ENCODE data around the gene TSC22D3.

DNA sequence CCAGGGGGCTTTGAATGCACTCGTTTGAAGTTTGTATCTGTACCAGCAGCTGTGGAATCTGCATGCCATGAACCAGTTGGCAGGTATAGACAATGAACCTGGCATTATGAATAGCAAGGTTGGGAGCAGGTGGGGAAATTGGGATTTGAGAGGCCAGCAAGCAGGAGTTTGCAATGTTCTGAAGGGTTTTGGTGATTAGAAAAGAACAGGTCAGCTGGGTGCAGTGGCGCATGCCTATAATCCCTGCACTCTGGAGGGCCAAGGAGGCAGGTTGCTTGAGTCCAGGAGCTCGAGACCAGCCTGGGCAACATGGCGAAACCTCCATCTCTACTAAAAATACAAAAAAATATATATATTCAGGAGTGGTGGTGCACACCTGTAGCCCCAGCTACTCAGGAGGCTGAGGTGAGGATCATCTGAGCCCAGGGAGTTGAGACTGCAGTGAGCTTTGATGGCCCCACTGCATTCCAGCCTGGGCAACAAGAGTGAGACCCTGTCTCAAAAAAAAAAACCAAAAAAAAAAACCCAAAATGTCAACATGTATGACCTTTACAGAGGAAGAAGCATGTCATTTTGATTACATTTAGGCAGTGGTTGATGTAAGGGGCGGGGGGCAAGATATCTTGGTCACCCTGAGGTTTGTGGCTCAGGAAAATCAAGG lies 63.9 kb downstream of the TSC22D3 start:
- TF ChIP-seq, protein P1, sequence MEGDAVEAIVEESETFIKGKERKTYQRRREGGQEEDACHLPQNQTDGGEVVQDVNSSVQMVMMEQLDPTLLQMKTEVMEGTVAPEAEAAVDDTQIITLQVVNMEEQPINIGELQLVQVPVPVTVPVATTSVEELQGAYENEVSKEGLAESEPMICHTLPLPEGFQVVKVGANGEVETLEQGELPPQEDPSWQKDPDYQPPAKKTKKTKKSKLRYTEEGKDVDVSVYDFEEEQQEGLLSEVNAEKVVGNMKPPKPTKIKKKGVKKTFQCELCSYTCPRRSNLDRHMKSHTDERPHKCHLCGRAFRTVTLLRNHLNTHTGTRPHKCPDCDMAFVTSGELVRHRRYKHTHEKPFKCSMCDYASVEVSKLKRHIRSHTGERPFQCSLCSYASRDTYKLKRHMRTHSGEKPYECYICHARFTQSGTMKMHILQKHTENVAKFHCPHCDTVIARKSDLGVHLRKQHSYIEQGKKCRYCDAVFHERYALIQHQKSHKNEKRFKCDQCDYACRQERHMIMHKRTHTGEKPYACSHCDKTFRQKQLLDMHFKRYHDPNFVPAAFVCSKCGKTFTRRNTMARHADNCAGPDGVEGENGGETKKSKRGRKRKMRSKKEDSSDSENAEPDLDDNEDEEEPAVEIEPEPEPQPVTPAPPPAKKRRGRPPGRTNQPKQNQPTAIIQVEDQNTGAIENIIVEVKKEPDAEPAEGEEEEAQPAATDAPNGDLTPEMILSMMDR (IDR thresholded peaks at IDR 0.05), result no peak
- TF ChIP-seq POLR2A (IDR thresholded peaks at IDR 0.05) (no peak), EP300 (IDR thresholded peaks at IDR 0.05) (no peak)

All from tibial nerve (tissue), 4 donors.